GM18907 (cell line): ENCODE results near the gene CD4.

Experiments
- ATAC-seq: cut with Tn5 transposase; IDR thresholded peaks from one replicate; pipeline ENCODE4 v1.9.1; 2021; ENCODE audit warnings: mild to moderate bottlenecking, moderate library complexity; ENCODE audit not compliant: unreplicated experiment

Gene CD4

GRCh38 chr12:6809056-6809455 is 19.7 kb downstream of the CD4 start:
- no peak for ATAC-seq

- ATAC-seq, result no peak
Measured at GRCh38 chr12:6810758-6811157, 21.4 kb downstream of the CD4 start.

GRCh38 chr12:6813363-6813762 is 24.0 kb downstream of the CD4 start:
- ATAC-seq, result no peak

- ATAC-seq, result no peak
Measured at GRCh38 chr12:6816598-6816997, 27.3 kb downstream of the CD4 start.

GRCh38 chr12:6817098-6817497 is 27.8 kb downstream of the CD4 start:
- no peak for ATAC-seq

GRCh38 chr12:6817662-6818157 is 28.4 kb downstream of the CD4 start:
- no peak for ATAC-seq

- ATAC-seq, result no peak
Measured at GRCh38 chr12:6818222-6818621, 28.9 kb downstream of the CD4 start.

- no peak for ATAC-seq
Measured at GRCh38 chr12:6818645-6819044, 29.3 kb downstream of the CD4 start.

GRCh38 chr12:6819106-6820030 is 30.0 kb downstream of the CD4 start:
- no peak for ATAC-seq

- ATAC-seq, result no peak
Measured at GRCh38 chr12:6820166-6820565, 30.8 kb downstream of the CD4 start.

GRCh38 chr12:6821591-6822425 is 32.5 kb downstream of the CD4 start, which contains the start of gene GPR162:
Gene GPR162, plus strand, starts transcription at chr12:6821821. Its CDS starts 2,078 bp downstream, at chr12:6823899.
- ATAC-seq, result no peak

- no peak for ATAC-seq
Measured at GRCh38 chr12:6822426-6823135, 33.3 kb downstream of the CD4 start.

GRCh38 chr12:6823182-6824084 is 34.1 kb downstream of the CD4 start:
- ATAC-seq, result no peak

GRCh38 chr12:6824085-6824775 is 34.9 kb downstream of the CD4 start:
- ATAC-seq, result no peak

- no peak for ATAC-seq
Measured at GRCh38 chr12:6824901-6825381, 35.6 kb downstream of the CD4 start.

GRCh38 chr12:6825398-6826124 is 36.2 kb downstream of the CD4 start:
- no peak for ATAC-seq

- ATAC-seq, result no peak
Measured at GRCh38 chr12:6826125-6826733, 36.9 kb downstream of the CD4 start.
